Muscle layer of duodenum (tissue), 2 donors: ENCODE data around the gene TSPAN14.
A peak's percentile ranks its signal among the peaks of the same experiment; 100 is the strongest.

ENCODE experiments used
- H3K27ac ChIP-seq: one replicate; pipeline ENCODE4 v1.7.0; 2013; ENCODE audit warnings: mild to moderate bottlenecking, low read length
- H3K27me3 ChIP-seq: one replicate; pipeline ENCODE4 v1.7.0; 2013; ENCODE audit warnings: low read depth, mild to moderate bottlenecking, control low read depth, low read length
- H3K36me3 ChIP-seq, 2 donors: one replicate each; pipeline ENCODE4 v1.7.0; 2013; ENCODE audit warnings: low read length in 2 of 2, control low read depth in 1 of 2, mild to moderate bottlenecking in 1 of 2; ENCODE audit not compliant: insufficient read depth in 2 of 2, control insufficient read depth in 1 of 2
- H3K4me1 ChIP-seq, 2 donors: one replicate each; pipeline ENCODE4 v1.7.0; 2013; ENCODE audit warnings: low read length in 2 of 2, mild to moderate bottlenecking in 2 of 2, control low read depth in 1 of 2, moderate library complexity in 1 of 2; ENCODE audit not compliant: insufficient read depth in 2 of 2, control insufficient read depth in 1 of 2
- H3K4me3 ChIP-seq, 2 donors: one replicate each; pipeline ENCODE4 v1.7.0; 2013; ENCODE audit warnings: low read length in 2 of 2, low read depth in 1 of 2, mild to moderate bottlenecking in 1 of 2
- H3K9me3 ChIP-seq, 2 donors: one replicate each; pipeline ENCODE4 v1.7.0; 2013; ENCODE audit warnings: low read length in 2 of 2, control low read depth in 1 of 2, mild to moderate bottlenecking in 1 of 2; ENCODE audit not compliant: control insufficient read depth in 1 of 2
- donor health status: healthy.

Gene TSPAN14

GRCh38 chr10:80465839-80466590 is 11.9 kb downstream of the TSPAN14 start:
- Histone ChIP-seq H3K27me3 (no peaks in the 10 kb centered on the region), H3K36me3 (peaks cover 0 to 3% of the 10 kb centered on the region in 2 donors), H3K4me3 (no peak overlapping the region), H3K4me1 (peaks cover 63 to 69% of the 10 kb centered on the region in 2 donors), H3K9me3 (no peaks in the 10 kb centered on the region), H3K27ac (peak overlapping the region; percentile 61)

GRCh38 chr10:80466724-80467326 is 12.7 kb downstream of the TSPAN14 start:
- Histone ChIP-seq H3K27ac (peak overlapping the region; percentile 87), H3K4me1 (peaks cover 61 to 62% of the 10 kb centered on the region in 2 donors), H3K4me3 (no peak overlapping the region), H3K9me3 (no peaks in the 10 kb centered on the region), H3K27me3 (no peaks in the 10 kb centered on the region), H3K36me3 (peaks cover under 1 to 3% of the 10 kb centered on the region in 2 donors)

GRCh38 chr10:80468002-80468401 is 13.9 kb downstream of the TSPAN14 start:
- H3K27me3 ChIP-seq, result no peaks in the 10 kb centered on the region
- peaks cover 55 to 58% of the 10 kb centered on the region in 2 donors for H3K4me1 ChIP-seq
- H3K36me3 ChIP-seq, result peaks cover 3 to 5% of the 10 kb centered on the region in 2 donors
- no peak overlapping the region for H3K4me3 ChIP-seq
- H3K27ac ChIP-seq, result peak overlapping the region; percentile 87
- no peaks in the 10 kb centered on the region for H3K9me3 ChIP-seq

- Histone ChIP-seq H3K4me3 (no peak overlapping the region), H3K4me1 (peaks cover 47 to 53% of the 10 kb centered on the region in 2 donors)
Measured at GRCh38 chr10:80468806-80469421, 14.8 kb downstream of the TSPAN14 start.

GRCh38 chr10:80470266-80470665 is 16.2 kb downstream of the TSPAN14 start:
- H3K4me3 ChIP-seq, result no peak overlapping the region
- H3K27me3 ChIP-seq, result no peaks in the 10 kb centered on the region
- no peak overlapping the region for H3K27ac ChIP-seq
- no peaks in the 10 kb centered on the region for H3K9me3 ChIP-seq
- peaks cover 3 to 5% of the 10 kb centered on the region in 2 donors for H3K36me3 ChIP-seq
- H3K4me1 ChIP-seq, result peaks cover 37 to 51% of the 10 kb centered on the region in 2 donors

More at GRCh38 chr10:80468806-80469421, 14.8 kb downstream of the TSPAN14 start:
- peak overlapping the region; percentile 87 for H3K27ac ChIP-seq
- no peaks in the 10 kb centered on the region for H3K9me3 ChIP-seq
- peaks cover 3 to 5% of the 10 kb centered on the region in 2 donors for H3K36me3 ChIP-seq
- no peaks in the 10 kb centered on the region for H3K27me3 ChIP-seq

DNA sequence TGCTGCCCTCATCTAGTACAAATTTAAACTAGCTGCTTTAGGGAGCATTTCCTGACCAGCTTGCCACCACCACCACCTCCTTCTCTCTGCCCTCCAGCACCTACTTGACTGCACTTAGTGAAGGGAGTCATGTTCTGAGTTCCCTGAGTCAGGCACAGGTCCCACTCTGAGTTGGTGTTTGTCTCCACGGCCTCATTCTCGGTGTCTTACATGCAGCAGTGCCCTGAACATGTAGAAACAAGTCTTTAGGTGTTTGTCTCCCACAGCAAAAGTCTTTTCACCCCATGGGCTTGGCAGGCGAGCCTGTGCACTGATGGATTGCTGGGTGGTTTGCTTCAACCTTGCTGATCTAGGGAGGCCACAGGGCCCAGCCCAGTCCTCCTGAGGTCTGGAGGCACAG is 16.9 kb downstream of the TSPAN14 start:
- H3K36me3 ChIP-seq, result peaks cover 3 to 5% of the 10 kb centered on the region in 2 donors

DNA sequence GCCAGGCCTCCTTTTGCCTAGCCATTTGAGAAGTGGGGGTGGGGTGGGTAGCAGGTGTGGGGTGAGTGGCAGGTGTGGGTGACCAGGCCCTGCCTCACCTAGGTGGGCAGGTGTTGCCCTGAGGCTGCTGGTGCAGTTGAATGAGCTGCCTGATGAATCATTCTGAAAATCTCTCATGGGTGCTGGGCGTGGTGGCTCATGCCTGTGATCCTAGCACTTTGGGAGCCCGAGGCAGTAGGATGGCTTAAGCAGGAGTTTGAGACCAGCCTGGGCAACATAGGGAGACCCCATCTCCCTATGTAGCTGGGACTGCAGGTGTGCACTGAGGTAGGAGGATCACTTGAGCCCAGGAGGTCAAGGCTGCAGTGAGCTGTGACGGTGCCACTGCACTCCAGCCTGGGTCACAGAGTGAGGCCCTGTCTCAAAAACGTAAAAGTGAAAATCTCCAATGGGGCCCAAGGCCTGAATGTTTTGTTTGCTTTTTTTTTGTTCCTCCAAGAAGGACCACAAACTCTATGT is 17.7 kb downstream of the TSPAN14 start:
- Histone ChIP-seq H3K36me3 (peaks cover 3 to 5% of the 10 kb centered on the region in 2 donors), H3K9me3 (no peaks in the 10 kb centered on the region), H3K4me3 (no peak overlapping the region), H3K4me1 (peaks cover 30 to 43% of the 10 kb centered on the region in 2 donors), H3K27me3 (no peaks in the 10 kb centered on the region), H3K27ac (no peak overlapping the region)

More for the DNA sequence above, 16.9 kb downstream of the TSPAN14 start:
- no peaks in the 10 kb centered on the region for H3K27me3 ChIP-seq
- no peak overlapping the region for H3K4me3 ChIP-seq
- H3K4me1 ChIP-seq, result peaks cover 30 to 44% of the 10 kb centered on the region in 2 donors
- no peak overlapping the region for H3K27ac ChIP-seq
- no peaks in the 10 kb centered on the region for H3K9me3 ChIP-seq

DNA sequence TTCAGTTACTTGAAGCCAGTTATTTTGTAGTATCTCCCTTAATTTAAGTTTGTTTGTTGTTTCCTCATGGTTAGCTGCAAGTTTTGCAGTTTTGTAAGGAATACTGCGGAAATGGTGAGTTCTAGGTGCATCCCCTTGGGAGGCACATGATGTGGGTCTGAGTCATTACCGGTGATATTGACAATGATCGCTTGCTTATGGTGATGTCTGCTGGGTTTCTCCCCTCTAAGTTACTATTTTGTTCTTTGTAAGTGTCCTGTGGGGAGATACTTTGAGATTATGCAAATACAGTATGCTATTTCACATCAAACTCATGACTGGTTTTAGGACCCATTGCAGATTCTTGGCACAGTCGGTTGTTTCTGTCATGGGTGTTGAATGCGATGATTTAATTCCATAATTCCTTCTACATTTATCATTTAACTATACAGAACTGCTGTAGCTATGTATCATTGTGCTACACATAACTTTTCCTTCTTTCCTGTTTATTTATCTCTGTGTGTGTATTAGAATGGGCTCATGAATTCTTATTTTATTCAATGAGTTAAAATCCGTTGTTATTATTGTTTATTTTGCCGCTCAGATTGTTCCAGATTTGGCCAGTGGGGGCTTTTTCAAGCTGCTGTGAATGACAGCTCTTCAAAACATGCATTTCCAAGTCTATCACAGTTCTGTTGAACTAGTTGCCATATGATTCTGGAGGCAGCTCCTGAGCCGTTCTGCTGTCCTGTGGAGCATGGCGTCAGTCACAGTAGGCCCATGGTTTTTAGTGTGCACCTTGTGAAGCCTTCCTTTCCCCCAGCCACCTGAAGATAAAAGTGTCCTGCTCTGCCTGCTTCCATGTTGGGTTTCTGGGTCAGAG is 18.4 kb downstream of the TSPAN14 start:
- H3K9me3 ChIP-seq, result no peaks in the 10 kb centered on the region
- no peak overlapping the region for H3K4me3 ChIP-seq
- H3K36me3 ChIP-seq, result peaks cover 3 to 7% of the 10 kb centered on the region in 2 donors
- no peak overlapping the region for H3K27ac ChIP-seq
- no peaks in the 10 kb centered on the region for H3K27me3 ChIP-seq
- H3K4me1 ChIP-seq, result peaks cover 26 to 39% of the 10 kb centered on the region in 2 donors

DNA sequence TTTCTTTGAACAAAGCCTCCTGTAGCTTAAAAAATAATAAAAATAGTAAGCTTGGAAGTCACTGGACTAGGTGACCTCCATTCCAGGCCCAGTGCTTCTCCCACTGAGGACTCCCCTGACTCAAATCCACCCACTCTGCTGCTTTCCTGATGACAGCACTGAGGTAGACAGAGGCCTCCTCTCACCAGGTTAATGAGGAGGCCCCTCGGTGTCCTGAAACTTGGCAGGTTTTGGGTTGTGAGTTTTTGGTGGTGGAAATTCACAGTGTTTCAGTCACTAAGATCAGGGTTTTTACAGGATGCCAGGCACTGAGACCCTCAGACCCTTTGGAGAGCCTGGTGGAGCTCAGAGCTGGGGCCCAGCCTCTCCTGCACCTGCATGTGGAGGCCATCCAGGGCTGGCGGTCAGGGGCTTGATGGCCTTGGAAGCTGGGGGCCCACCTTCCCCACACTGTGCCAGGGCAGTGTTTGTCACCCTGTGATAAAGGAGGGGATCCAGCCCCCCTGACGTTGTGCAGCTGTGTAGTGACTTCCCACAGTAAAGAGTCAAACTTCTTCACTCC is 19.1 kb downstream of the TSPAN14 start:
- Histone ChIP-seq H3K27ac (no peak overlapping the region), H3K4me1 (peaks cover 21 to 33% of the 10 kb centered on the region in 2 donors), H3K36me3 (peaks cover 3 to 13% of the 10 kb centered on the region in 2 donors), H3K27me3 (no peaks in the 10 kb centered on the region), H3K9me3 (no peaks in the 10 kb centered on the region), H3K4me3 (no peak overlapping the region)

- peaks cover 17 to 25% of the 10 kb centered on the region in 2 donors for H3K4me1 ChIP-seq
- H3K27me3 ChIP-seq, result no peaks in the 10 kb centered on the region
- peak overlapping the region; percentile 22 for H3K27ac ChIP-seq
- H3K4me3 ChIP-seq, result no peak overlapping the region
- H3K36me3 ChIP-seq, result peaks cover 3 to 13% of the 10 kb centered on the region in 2 donors
- H3K9me3 ChIP-seq, result no peaks in the 10 kb centered on the region
Measured at GRCh38 chr10:80473692-80474596, 19.8 kb downstream of the TSPAN14 start.
